ENCODE measurements around the gene SMAD7. TPM values are rescaled to one million over a fixed set of nuclear protein-coding genes. Genes with fewer than 3 reads are reported as not detected.

SMAD7 gene
- total RNA-seq, 2 donors from 2014 or later, result 13.4 to 14.6 TPM

DNA sequence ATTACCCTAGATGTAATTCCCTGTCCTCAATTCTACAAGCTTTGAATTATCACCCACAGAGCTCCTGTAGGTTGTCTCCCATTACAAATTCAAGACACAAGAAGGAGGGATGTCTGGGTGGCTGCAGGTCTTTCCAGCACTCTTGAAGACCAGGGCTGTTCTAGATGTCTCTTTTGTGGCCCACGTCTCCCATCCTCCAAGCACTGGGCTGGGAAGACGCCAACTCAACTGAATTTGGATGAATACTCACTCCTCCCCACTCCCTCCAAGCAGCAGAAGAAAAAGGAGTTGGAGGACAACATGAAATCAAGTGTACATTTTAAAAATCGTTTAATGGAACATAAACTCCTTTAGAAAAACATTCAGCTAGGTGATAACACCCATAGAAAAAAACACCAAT, 31.2 kb downstream of the SMAD7 start:
- no peak for DNase-seq (ENCODE audit: low spot score in 2 of 2)
- Mint-ChIP-seq H3K27ac (no peak overlapping the region), H3K9me3 (no peaks in the 10 kb centered on the region)

DNA sequence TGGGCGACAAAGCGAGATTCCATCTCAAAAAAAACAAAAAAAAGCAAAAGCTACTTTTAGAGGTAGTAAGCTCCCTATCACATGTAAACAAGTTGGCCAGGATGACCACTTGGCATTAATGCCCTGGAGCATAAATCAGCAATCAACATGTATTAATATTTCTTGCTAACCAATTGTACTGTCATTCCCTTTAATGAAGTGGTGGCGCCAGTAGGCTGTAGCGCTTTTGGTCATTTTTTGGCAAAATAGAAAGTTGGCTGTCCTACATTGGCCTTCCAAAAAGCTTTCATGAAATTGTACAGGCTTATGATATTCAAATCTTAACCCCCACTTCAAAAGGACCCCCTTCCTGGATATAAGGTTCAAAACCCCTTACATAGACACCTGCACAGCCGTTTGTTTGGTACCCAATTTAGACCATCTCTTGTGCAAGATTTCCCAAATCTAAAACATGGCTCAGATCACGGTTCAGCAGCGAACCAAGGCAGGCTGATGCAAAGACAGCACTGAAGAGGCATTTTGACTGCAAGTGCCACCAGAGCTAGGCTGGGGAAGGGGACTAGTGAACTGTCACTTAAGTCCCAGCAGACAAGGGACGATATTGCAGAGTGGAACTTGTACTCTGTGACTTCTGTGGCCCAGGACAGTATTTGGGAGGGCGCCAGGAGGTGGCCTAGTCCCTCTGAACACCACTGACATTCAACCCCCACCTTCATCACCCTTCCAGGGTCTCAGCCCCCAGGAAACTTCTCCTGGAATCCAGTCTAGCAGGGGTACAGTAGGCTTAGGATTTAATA, 31.9 kb downstream of the SMAD7 start:
- no peaks in the 10 kb centered on the region for H3K9me3 Mint-ChIP-seq
- DNase-seq (ENCODE audit: low spot score in 2 of 2) (no peak), ATAC-seq (no peak)
- peaks cover 0 to 15% of the 10 kb centered on the region in 2 donors for H3K36me3 Mint-ChIP-seq
- H3K27ac Mint-ChIP-seq, result no peak overlapping the region

More for the DNA sequence above, 31.2 kb downstream of the SMAD7 start:
- H3K36me3 Mint-ChIP-seq, result peaks cover 0 to 17% of the 10 kb centered on the region in 2 donors
- no peak for ATAC-seq

DNA sequence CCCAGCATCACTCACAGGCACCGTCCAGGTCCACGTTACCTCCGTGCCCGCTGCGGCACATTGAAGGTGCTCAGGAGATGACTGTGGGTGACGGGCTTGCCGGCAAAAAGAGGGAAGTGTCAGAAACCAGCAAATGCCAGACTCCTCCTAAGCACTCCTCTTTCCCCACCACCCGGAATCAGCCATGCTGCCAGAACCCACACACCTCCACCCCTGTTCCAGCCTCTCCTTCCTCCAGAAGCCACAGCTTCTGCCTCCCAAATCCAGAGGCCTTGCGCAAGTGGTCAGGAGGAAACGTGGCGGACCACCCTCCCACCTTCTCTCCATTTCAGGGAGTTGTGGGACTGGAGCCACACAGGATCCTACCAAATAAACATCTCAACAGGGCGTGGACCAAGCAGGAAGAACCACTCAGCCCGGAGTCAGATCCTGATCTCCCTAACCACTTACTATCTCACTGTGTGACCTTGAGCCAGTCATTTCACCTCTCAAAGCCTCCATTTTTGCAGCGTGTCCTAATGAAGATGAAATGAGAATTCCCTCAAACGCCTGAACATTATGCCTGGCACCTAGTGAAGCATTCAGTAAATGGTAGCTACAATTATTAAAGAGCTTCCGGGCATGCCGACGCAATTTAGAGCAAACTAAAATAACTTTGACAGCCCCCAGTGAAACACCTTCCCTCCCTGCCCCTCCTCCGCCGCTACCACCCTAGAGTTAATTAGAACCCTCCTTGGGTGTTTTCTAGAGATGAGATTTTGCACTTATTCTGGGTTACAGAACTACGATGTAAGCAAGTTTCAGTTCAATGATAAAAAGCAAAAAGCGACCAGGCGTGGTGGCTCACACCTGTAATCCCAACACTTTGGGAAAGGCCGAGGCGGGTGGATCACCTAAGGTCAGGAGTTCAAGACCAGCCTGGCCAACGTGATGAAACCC, 32.9 kb downstream of the SMAD7 start:
- Mint-ChIP-seq H3K9me3 (no peaks in the 10 kb centered on the region), H3K27ac (peak overlapping the region in 1 of 2 donors; percentile 22), H3K36me3 (peaks cover 0 to 12% of the 10 kb centered on the region in 2 donors)
- no peak for ATAC-seq
- no peak for DNase-seq (ENCODE audit: low spot score in 2 of 2)

DNA sequence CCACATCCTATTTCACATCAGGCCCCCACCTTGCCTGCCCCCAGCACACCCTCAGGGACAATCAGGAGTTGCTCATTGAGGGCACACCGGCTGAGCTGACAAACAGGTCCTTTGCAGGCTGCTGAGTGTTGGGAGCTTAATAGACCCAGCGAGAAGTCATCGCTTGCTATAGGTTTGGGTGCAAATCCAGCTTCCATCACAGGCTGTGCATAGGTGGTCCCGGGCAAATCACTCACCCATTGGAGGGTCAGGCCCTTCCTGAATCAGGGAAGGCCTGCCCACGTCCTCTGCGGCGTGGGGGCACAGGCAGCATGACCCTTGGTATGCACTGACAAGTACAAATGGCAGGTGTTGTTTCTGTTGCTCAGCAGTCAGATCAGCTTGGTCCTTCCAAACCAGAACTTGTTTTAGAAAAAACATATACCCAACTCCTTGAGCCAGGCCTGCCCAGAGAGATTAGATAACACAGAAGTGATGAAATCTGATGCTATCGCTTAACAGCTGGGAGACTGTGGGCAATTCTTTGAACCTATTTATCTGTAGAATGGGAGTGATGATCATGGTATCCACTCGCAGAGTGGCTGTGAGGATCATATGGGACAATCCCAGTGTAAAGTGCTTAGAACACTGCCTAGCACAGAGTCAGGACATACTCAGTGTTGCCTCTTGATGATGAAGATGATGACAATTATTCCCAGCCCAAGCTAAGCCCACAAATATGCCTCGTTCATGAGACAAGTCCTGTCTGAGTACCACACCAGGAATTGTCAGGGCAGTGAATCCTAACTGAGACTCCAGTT, 34.9 kb downstream of the SMAD7 start:
- Mint-ChIP-seq H3K27ac (no peak overlapping the region), H3K9me3 (no peaks in the 10 kb centered on the region), H3K36me3 (peaks cover 0 to 8% of the 10 kb centered on the region in 2 donors)
- no peak for ATAC-seq
- DNase-seq (ENCODE audit: low spot score in 2 of 2), result no peak

DNA sequence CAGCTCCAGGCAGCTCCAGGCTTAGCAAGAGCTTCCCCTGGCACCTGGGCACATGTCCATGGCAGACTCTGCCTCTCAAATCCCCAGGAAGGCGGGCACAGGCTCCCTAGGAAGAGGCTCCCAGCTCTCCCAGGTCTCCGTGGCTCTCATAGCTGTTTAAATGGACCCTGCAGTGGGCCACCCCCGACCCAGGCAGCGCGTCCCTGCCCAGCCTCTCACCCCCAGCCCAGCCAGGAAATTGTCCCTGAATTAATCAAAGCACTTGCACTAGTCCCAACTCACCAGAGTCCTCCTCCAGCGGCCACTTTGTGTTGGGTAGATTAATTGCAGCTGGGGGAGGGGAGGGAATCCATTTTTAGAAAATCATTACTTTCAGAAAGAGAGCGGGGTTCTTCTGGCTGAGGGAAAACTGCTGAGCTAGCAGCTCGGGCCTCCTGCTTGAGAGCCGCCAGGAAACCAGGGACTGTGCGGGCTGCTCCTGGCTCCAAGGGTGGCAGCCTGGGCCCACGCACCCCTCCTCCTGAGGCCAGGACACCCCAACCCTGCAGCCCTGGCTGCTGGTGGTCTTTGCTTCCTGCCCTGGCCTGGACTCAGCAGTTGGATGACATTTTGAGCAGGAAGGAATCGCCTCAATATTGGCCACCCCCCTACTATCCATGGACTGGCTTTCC, 36.0 kb downstream of the SMAD7 start:
- H3K36me3 Mint-ChIP-seq, result no peaks in the 10 kb centered on the region
- no peak overlapping the region for H3K27ac Mint-ChIP-seq
- no peaks in the 10 kb centered on the region for H3K9me3 Mint-ChIP-seq
- DNase-seq (ENCODE audit: low spot score in 2 of 2) (no peak), ATAC-seq (no peak)

DNA sequence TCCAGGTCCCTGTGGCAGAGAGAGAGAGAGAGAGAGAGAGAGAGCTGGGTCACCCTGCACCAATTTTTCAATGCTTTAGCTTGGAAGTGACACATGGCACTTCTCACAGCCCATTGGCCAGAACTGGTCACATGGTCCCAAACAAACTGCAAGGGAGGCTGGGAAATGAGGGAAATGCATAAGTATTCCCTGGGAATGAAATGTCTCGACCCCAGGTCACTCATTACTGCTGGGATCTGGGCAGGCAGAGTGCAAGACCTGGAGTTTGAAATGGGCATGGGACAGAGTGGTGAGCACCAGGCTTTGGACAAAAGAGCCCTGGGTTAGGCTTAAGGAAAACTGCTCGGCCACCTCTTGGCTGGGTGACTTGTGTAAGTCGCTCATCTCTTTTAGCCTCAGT, 37.0 kb downstream of the SMAD7 start:
- DNase-seq (ENCODE audit: low spot score in 2 of 2) (no peak), ATAC-seq (no peak)
- H3K27ac Mint-ChIP-seq, result no peak overlapping the region
- no peaks in the 10 kb centered on the region for H3K9me3 Mint-ChIP-seq
- no peaks in the 10 kb centered on the region for H3K36me3 Mint-ChIP-seq

DNA sequence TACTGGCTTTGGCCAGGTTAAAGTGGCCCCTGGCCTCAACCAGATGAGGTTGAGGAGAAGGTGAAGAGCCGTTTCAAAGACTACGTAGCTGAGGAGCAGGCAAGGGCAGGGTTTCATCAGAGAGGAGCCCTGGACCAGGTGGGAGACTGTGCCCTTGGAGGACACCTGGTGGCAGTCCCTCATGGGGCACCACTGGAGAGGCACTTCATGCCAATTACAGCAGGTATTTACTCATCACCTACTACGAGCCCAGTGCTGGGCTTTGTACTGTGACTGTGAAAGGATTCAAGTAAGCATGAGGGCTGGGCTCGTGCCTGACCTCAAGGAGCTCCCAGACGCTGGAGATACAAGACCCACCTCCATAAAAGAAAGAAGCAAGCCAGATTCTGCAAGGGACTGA, 37.6 kb downstream of the SMAD7 start:
- peak; percentile 70 to 76 for ATAC-seq
- DNase-seq (ENCODE audit: low spot score in 2 of 2), result no peak
- Mint-ChIP-seq H3K27ac (peak overlapping the region in 1 of 2 donors; percentile 47), H3K36me3 (no peaks in the 10 kb centered on the region), H3K9me3 (no peaks in the 10 kb centered on the region)

DNA sequence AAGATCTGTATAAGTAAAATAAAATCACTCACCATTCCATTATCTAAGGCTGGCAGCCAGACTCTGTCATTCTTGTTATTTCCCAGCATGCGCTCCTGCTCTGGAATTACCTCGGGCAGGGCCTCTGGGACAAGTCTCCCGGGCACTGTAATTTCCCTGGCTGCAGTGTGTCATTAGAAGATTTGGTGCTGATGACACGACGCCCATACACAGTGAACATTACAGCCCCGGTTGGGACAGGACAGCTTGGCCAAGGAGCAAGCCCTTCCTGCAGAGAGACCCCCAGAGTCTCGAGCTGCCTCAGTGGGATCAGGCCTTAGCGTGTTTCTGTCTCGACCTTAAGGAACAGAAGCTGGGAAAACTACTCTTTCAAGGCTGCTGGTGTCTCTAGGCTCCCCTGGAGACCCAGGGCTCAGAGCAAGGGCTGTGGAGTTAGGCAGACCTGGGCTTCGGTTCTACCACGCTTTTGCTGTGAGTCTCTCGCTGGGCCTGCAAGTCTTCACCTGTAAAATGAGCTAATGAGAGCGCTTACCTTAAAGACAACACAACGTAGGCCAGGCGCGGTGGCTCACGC, 39.7 kb downstream of the SMAD7 start:
- no peak for DNase-seq (ENCODE audit: low spot score in 2 of 2)
- Mint-ChIP-seq H3K36me3 (no peaks in the 10 kb centered on the region), H3K9me3 (no peaks in the 10 kb centered on the region), H3K27ac (no peak overlapping the region)
- ATAC-seq, result no peak

DNA sequence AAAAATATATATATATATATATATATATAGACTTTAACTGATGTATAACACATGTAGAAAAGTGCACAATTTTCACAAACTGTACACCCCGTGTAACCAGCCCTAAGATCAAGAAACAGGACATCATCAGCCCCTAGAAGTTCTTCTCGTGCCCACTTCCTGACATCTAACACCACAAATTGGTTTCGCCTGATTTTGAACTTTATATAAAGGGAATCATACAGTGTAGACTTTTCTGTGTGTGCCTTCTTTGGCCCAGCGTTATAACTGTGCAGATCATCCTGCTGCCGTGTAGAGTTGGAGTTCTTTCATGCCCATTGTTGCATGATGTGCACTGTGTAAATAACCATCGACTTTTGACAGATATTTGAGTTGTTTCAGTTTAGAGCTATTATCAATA, 41.0 kb downstream of the SMAD7 start:
- Mint-ChIP-seq H3K27ac (no peak overlapping the region), H3K9me3 (peaks cover 0 to 5% of the 10 kb centered on the region in 2 donors), H3K36me3 (peaks cover 0 to 1% of the 10 kb centered on the region in 2 donors)
- ATAC-seq, result peak; percentile 28 to 48
- no peak for DNase-seq (ENCODE audit: low spot score in 2 of 2)

DNA sequence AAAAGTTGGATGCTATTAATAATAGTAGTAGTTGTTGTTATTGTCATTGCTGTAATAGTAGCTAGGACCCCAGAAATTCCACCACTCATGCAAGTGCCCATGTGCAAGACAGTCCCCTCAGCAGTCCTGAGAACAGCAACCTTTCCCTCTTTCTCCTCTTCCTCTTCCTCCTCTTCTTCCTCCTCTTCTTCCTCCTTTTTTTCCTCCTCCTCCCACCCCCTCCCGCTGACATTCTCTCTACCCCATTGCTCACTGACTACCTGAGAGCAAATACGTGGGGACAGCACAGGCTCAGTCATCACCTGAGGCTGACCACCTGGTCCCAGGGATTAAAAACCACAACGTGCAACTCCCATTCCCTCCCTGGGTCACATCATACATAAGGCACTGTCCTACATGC, 41.8 kb downstream of the SMAD7 start:
- Mint-ChIP-seq H3K36me3 (peaks cover 6 to 9% of the 10 kb centered on the region in 2 donors), H3K27ac (no peak overlapping the region), H3K9me3 (peaks cover 6 to 13% of the 10 kb centered on the region in 2 donors)
- DNase-seq (ENCODE audit: low spot score in 2 of 2) (no peak), ATAC-seq (no peak)

DNA sequence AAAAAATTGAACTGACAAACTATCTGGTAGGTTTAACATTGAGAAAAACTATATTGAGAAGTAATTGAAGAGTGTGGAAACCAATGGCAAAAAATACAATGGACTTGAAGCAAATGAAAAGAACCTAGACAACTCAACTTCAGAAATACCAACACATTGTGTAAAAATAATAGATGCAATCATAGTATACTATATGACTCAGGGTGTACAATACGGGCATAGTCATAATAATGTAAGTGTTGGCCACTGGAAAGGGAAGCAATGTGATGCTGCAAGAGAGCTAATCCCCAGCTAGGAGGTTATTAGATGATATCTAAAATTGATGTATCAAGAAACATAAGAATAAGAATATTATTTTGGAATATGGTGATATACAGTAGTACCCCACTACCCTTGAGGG, 45.3 kb downstream of the SMAD7 start:
- no peak for DNase-seq (ENCODE audit: low spot score in 2 of 2)
- no peak overlapping the region for H3K27ac Mint-ChIP-seq
- no peak for ATAC-seq
- H3K36me3 Mint-ChIP-seq, result peaks cover 7 to 10% of the 10 kb centered on the region in 2 donors
- H3K9me3 Mint-ChIP-seq, result peaks cover 10 to 13% of the 10 kb centered on the region in 2 donors

DNA sequence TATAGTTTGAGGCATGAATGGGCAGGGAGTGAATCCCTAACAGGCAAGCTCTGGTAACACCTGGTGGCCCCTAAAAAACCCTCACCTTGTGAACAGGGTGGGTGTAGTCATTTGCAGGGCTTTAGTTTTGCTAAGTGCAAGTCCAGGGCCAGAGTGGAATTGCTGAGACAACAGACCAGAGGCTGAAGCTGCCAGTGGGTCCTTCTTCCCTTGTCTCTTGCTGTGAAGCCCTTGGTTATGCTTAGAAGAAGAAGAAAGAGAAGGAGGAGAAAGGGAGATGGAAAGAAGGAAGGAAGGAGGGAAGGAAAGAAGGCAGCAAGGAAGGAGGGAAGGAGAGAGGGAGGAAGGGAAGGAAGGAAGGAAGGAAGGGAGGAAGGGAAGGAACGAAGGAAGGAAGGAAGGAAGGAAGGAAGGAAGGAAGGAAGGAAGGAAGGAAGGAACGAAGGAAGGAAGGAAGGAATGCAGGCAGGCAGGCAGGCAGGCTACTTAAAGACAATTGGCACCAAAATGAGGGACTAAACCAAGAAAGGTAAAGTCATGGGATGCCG, 45.8 kb downstream of the SMAD7 start:
- no peak for DNase-seq (ENCODE audit: low spot score in 2 of 2)
- H3K36me3 Mint-ChIP-seq, result peaks cover 7 to 10% of the 10 kb centered on the region in 2 donors

DNA sequence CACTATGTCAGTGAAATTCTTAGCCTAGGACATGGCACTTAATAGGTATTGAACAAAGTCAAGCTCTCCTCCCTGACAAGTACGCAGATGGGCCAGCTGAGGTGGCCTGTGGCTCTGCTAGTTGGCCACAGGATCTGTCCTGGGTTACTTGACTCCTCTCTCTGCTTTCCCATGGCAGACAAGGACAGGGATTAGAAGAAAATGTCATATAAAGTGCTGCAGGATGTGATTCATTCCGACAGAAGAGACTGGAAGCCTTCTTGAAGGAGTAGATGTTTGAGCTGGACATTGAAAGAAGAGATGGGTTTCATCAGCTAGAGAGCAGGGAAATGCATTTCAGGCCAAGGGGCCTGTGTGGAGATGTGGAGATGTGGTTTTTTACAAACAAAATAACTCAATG, 46.7 kb downstream of the SMAD7 start:
- DNase-seq (ENCODE audit: low spot score in 2 of 2), result no peak
- no peak for ATAC-seq
- Mint-ChIP-seq H3K9me3 (peaks cover 10 to 25% of the 10 kb centered on the region in 2 donors), H3K27ac (no peak overlapping the region), H3K36me3 (peaks cover 7 to 10% of the 10 kb centered on the region in 2 donors)

More for the DNA sequence above, 45.8 kb downstream of the SMAD7 start:
- ATAC-seq, result no peak
- Mint-ChIP-seq H3K9me3 (peaks cover 10 to 18% of the 10 kb centered on the region in 2 donors), H3K27ac (no peak overlapping the region)

DNA sequence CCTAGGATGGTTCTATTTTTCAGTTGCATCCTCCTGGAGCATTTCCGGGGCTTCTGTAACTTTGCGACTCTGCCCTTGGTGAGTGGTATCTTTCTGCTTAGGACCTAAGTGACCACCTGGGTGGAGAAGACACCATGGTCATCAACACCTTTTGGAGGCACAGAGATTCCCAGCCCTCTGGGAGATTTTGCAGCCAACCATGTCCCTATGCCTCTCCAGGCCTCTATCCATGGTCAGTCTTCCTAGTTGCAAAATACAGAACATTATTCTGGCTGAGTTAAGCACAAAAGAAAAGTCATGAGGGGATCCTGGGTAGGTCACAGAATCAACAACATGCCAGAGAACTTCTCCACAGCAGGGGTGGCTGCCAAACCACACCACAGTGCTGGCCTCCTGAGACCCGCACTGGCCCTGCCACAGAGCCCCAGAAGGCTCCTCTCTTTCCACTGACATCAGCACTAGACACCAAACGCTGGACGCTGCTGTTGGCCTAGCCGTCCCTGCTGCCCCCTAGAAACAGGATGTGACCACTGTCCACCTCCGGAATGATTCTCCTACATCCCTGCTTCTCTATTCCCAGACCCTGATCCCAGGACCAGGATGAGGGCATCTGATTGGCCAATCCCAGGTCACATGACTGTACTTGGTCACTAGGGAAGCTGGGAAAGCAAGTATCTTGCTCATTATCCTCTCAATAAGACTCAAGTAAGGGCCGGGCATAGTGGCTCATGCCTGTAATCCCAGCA, 47.7 kb downstream of the SMAD7 start:
- DNase-seq (ENCODE audit: low spot score in 2 of 2) (no peak), ATAC-seq (no peak)
- peaks cover 10 to 30% of the 10 kb centered on the region in 2 donors for H3K9me3 Mint-ChIP-seq
- no peak overlapping the region for H3K27ac Mint-ChIP-seq
- H3K36me3 Mint-ChIP-seq, result peaks cover 7 to 10% of the 10 kb centered on the region in 2 donors

All from activated naive CD4-positive, alpha-beta T cell treated with anti-CD3 and anti-CD28 coated beads, Interleukin-2, amount 50 U/mL, for 72 hours (primary cell).